ENCODE data around the gene CLK2.

DNA sequence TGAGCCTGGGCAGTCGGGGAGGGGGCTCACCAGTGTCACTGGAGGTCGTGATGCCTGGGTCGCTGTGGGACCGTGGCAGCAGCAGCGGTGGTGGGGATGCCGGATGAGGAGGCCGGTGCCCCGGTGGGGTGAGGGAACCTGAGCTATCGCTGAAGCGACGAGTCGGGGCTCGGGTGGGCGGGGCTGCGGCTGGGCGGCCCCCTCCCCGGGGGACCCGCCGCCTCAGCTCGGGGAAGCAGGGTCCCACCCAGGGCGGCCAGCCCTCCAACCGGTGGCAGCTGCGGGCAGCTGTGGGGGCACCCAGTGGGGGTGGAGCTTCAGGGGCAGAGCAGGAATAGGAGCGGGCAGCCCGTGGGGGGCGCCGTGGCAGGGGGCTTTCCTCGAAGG lies 23.1 kb downstream of the CLK2 start:
- TF ChIP-seq, protein P1, sequence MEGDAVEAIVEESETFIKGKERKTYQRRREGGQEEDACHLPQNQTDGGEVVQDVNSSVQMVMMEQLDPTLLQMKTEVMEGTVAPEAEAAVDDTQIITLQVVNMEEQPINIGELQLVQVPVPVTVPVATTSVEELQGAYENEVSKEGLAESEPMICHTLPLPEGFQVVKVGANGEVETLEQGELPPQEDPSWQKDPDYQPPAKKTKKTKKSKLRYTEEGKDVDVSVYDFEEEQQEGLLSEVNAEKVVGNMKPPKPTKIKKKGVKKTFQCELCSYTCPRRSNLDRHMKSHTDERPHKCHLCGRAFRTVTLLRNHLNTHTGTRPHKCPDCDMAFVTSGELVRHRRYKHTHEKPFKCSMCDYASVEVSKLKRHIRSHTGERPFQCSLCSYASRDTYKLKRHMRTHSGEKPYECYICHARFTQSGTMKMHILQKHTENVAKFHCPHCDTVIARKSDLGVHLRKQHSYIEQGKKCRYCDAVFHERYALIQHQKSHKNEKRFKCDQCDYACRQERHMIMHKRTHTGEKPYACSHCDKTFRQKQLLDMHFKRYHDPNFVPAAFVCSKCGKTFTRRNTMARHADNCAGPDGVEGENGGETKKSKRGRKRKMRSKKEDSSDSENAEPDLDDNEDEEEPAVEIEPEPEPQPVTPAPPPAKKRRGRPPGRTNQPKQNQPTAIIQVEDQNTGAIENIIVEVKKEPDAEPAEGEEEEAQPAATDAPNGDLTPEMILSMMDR (IDR thresholded peaks at IDR 0.05 in 8 of 11, conservative IDR thresholded peaks at IDR 0.05 in 3 of 11) = no peak
- TF ChIP-seq POLR2AphosphoS5 (IDR thresholded peaks at IDR 0.05) = no peak
